Measurements from ENCODE around the gene ZNF385A. TPM values are rescaled to one million over a fixed set of nuclear protein-coding genes. Genes with fewer than 3 reads are reported as not detected.

The ZNF385A gene
- total and polyA plus RNA-seq, 9 of the 15 experiments (the other 6 are each of a cell fraction or from before 2014, with no cell fraction given) = 1.0 to 111 (median 7.7) TPM

- TF ChIP-seq NFATC3 (IDR thresholded peaks at IDR 0.05) = no peak
- no peak; a peak in 1 of 4 replicates for TF ChIP-seq TRIM24 (IDR thresholded peaks at IDR 0.05)
- no peak; the same call in 1 of the 2 replicates for TF ChIP-seq STAT5A (IDR thresholded peaks at IDR 0.05; ENCODE audit: borderline replicate concordance, low read length)
- TF ChIP-seq ZNF124 (CRISPR knock-in tag; IDR thresholded peaks at IDR 0.05) = no peak
- TF ChIP-seq HDAC3 (IDR thresholded peaks at IDR 0.05; ENCODE audit: borderline replicate concordance, partially characterized antibody) = no peak
- TF ChIP-seq RBM14 (IDR thresholded peaks at IDR 0.05; ENCODE audit: borderline replicate concordance, insufficient read depth, low read depth, low read length) = no peak
- no peak for TF ChIP-seq CREB5 (CRISPR knock-in tag; IDR thresholded peaks at IDR 0.05)
- no peak; the same call in 1 of the 2 replicates for TF ChIP-seq ZNF609 (CRISPR knock-in tag; IDR thresholded peaks at IDR 0.05; ENCODE audit: borderline replicate concordance)
- TF ChIP-seq NCOA1 (IDR thresholded peaks at IDR 0.05; ENCODE audit: low read depth) = 0 out of 2 replicates have a peak, but pooled peaks have one; percentile 23
- no peak for TF ChIP-seq GABPA (tag; conservative IDR thresholded peaks at IDR 0.05; ENCODE audit: low read depth)
- no peak for TF ChIP-seq SIRT6 (IDR thresholded peaks at IDR 0.05; ENCODE audit: low read depth, low read length)
- TF ChIP-seq YY1 (IDR thresholded peaks at IDR 0.05; ENCODE audit: borderline replicate concordance in 1 of 3, control insufficient read depth in 1 of 3, extremely low read depth in 1 of 3, insufficient read depth in 3 of 3, insufficient read length in 1 of 3, insufficient replicate concordance in 2 of 3, low read depth in 1 of 3, low read length in 2 of 3) = peak in 1 of 3 experiments; percentile 39
- no peak for TF ChIP-seq KDM2B (CRISPR knock-in tag; IDR thresholded peaks at IDR 0.05)
- TF ChIP-seq PHTF2 (CRISPR knock-in tag; IDR thresholded peaks at IDR 0.05) = no peak
- no peak for TF ChIP-seq ZNF184 (CRISPR knock-in tag; IDR thresholded peaks at IDR 0.05)
- no peak for TF ChIP-seq EZH2 (IDR thresholded peaks at IDR 0.05; ENCODE audit: borderline replicate concordance, low read depth, low read length)
- TF ChIP-seq ZSCAN32 (CRISPR knock-in tag; IDR thresholded peaks at IDR 0.05) = no peak
- no peak for TF ChIP-seq ZNF174 (CRISPR knock-in tag; IDR thresholded peaks at IDR 0.05)
- no peak for TF ChIP-seq KDM5B (IDR thresholded peaks at IDR 0.05; ENCODE audit: insufficient replicate concordance, low read depth, low read length)
- TF ChIP-seq MYBL2 (IDR thresholded peaks at IDR 0.05; ENCODE audit: low read depth) = no peak
- TF ChIP-seq MYBL2 (CRISPR knock-in tag; IDR thresholded peaks at IDR 0.05; ENCODE audit: borderline replicate concordance) = no peak
Observed at GRCh38 chr12:54390668-54391551, 6.4 kb upstream of the ZNF385A start (continued).
